ENCODE measurements around the gene TAF3. TPM values are rescaled to one million over a fixed set of nuclear protein-coding genes. Genes with fewer than 3 reads are reported as not detected.

TAF3 gene
- polyA plus RNA-seq, 6 donors from 2014 or later = 6.3 to 17.3 (median 9.5) TPM

- Mint-ChIP-seq H3K9me3 (peaks cover 0 to 16% (median 14%) of the 10 kb centered on the region in 7 donors), H3K4me3 (peak overlapping the region in 3 of 8 donors; percentile 19 to 62 (median 20)), H3K4me1 (peaks cover 52 to 82% (median 53%) of the 10 kb centered on the region in 3 donors), H3K27ac (peak overlapping the region in 4 of 6 donors; percentile 18 to 83 (median 61)), H3K27me3 (peaks cover 56 to 83% (median 75%) of the 10 kb centered on the region in 3 donors), H3K36me3 (peaks cover 0 to 12% of the 10 kb centered on the region in 2 donors)
- no peak for ATAC-seq (ENCODE audit: low read depth in 2 of 2)
- no peak for DNase-seq
Observed at GRCh38 chr10:8047452-8048280, 229.4 kb downstream of the TAF3 start.

GRCh38 chr10:8048281-8049008, 230.1 kb downstream of the TAF3 start:
- H3K4me3 Mint-ChIP-seq = peak overlapping the region; percentile 18 to 86 (median 80)
- peaks cover 0 to 17% (median 13%) of the 10 kb centered on the region in 7 donors for H3K9me3 Mint-ChIP-seq
- H3K4me1 Mint-ChIP-seq = peaks cover 53 to 80% (median 53%) of the 10 kb centered on the region in 3 donors
- H3K27ac Mint-ChIP-seq = peak overlapping the region in 4 of 6 donors; percentile 18 to 89 (median 64)
- H3K27me3 Mint-ChIP-seq = peaks cover 57 to 83% (median 75%) of the 10 kb centered on the region in 3 donors
- DNase-seq = no peak
- ATAC-seq (ENCODE audit: low read depth in 2 of 2) = peak; percentile 44 to 53
- peaks cover 0 to 6% of the 10 kb centered on the region in 2 donors for H3K36me3 Mint-ChIP-seq

GRCh38 chr10:8049045-8049864, 230.9 kb downstream of the TAF3 start:
- H3K27me3 Mint-ChIP-seq = peaks cover 55 to 83% (median 75%) of the 10 kb centered on the region in 3 donors
- ATAC-seq (ENCODE audit: low read depth in 2 of 2) (no peak), DNase-seq (no peak)
- peaks cover 0 to 6% of the 10 kb centered on the region in 2 donors for H3K36me3 Mint-ChIP-seq
- H3K4me1 Mint-ChIP-seq = peaks cover 51 to 80% (median 55%) of the 10 kb centered on the region in 3 donors
- peaks cover 0 to 15% (median 10%) of the 10 kb centered on the region in 7 donors for H3K9me3 Mint-ChIP-seq
- H3K27ac Mint-ChIP-seq = peak overlapping the region in 3 of 6 donors; percentile 18 to 89 (median 84)
- peak overlapping the region; percentile 18 to 83 (median 78) for H3K4me3 Mint-ChIP-seq

DNA sequence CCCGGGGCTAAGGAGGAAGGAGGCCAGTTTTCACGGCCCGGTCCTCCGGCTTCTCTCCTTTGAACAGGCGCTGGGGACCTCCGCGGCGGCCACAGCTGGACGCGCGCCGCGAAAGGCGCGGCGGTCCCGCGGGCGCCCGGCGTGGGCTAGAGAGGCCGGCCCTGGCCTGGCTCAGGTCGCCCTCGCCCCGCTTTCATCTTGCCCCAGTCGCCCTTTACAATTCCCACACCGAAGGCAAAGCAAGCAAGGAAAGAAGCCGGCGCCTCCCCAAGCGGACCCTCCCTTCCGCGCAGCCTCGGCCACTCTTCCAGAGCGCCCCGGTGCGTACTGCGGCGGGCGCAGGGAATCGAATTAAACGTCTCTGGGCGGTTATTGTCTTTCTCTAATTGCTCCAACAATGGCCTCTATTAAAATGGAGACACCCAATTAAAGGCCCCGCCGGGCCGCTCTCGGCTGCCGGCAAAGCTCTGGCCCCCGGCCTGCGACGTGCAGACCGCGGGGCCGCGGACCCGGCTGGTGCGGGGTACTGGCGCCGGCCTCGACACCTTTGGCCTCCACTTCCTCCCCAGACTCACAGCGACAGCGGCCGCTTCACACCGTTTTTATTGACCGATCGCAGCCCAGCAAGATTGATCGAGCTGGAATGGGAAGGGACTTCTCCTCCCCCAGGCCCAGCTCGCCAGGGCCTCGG, 231.7 kb downstream of the TAF3 start:
- Mint-ChIP-seq H3K9me3 (peaks cover 0 to 10% (median 5%) of the 10 kb centered on the region in 7 donors), H3K4me3 (peak overlapping the region; percentile 41 to 84 (median 52)), H3K36me3 (peaks cover 0 to 6% of the 10 kb centered on the region in 2 donors), H3K27me3 (peaks cover 53 to 82% (median 73%) of the 10 kb centered on the region in 3 donors), H3K27ac (peak overlapping the region in 2 of 6 donors; percentile 31 to 58), H3K4me1 (peaks cover 49 to 80% (median 52%) of the 10 kb centered on the region in 3 donors)
- DNase-seq (no peak), ATAC-seq (ENCODE audit: low read depth in 2 of 2) (no peak)

- Mint-ChIP-seq H3K4me1 (peaks cover 45 to 78% (median 49%) of the 10 kb centered on the region in 3 donors), H3K4me3 (peak overlapping the region; percentile 41 to 87 (median 78)), H3K27ac (peak overlapping the region in 4 of 6 donors; percentile 31 to 70 (median 54)), H3K27me3 (peaks cover 47 to 83% (median 71%) of the 10 kb centered on the region in 3 donors), H3K36me3 (peaks cover 0 to 6% of the 10 kb centered on the region in 2 donors), H3K9me3 (peaks cover 0 to 10% (median 5%) of the 10 kb centered on the region in 7 donors)
- DNase-seq (no peak), ATAC-seq (ENCODE audit: low read depth in 2 of 2) (no peak)
Observed at GRCh38 chr10:8050556-8051108, 232.3 kb downstream of the TAF3 start.

DNA sequence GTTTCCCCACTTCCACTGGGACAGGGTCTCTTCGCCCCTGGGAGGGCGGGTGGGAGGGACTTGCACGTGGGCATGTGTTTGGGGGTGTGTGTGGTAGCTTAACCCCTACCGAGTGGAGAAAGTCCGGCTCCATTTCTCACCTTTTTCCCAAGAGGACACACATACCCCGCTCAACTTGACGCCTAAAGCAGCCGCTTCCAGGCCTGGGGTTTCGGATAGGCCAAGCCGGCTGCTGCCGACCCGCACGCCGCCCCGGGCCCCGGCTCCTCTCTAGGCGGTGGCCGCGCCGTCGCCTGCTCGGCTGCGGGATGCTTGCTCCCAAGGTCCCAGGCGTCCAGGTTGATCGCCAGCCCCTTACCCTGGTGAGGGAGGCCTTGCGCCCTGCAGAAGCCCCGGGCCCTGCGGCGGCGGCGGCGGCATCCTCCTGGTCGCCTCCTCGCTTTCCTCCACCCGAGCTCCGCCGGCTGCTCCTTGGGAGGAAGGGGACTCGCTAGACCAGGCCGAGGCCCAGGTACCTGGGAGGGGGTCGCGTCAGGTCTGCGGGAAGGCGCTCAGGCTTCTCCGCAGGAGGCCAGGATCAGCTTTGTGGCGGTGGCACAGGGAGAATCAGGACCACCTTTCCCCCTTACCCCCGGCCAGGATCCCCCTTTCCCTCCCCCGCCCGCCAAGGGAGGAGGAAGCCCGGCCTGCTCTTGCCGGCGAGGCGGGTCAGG, 233.0 kb downstream of the TAF3 start:
- no peak for ATAC-seq (ENCODE audit: low read depth in 2 of 2)
- Mint-ChIP-seq H3K36me3 (peaks cover 0 to 6% of the 10 kb centered on the region in 2 donors), H3K27ac (no peak overlapping the region), H3K27me3 (peaks cover 42 to 78% (median 66%) of the 10 kb centered on the region in 3 donors), H3K4me3 (peak overlapping the region in 5 of 8 donors; percentile 29 to 83 (median 47)), H3K9me3 (peaks cover 0 to 10% (median 5%) of the 10 kb centered on the region in 7 donors), H3K4me1 (peaks cover 43 to 73% (median 43%) of the 10 kb centered on the region in 3 donors)
- DNase-seq = no peak

DNA sequence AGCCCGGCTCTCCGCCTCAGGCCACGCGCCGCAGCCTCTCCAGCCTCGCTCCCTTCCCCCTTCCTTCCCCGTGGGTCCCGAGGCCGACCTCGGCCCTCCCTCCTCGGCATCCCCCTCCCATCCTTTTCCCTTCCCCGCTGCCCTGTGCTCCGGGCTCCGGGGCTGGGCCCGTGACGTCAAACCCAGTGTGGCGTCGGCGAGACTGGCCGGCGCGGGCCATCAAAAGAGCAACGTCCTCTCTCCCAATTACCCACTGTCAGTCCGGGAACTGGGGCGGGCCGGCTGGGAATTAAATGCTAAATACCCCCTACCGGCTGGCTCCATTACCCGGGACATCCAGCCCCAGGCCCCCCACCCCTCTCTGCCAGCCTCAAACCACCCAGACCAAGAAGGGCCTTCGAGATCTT, 233.5 kb downstream of the TAF3 start:
- peak overlapping the region in 7 of 8 donors; percentile 22 to 86 (median 77) for H3K4me3 Mint-ChIP-seq
- peaks cover 45 to 73% (median 46%) of the 10 kb centered on the region in 3 donors for H3K4me1 Mint-ChIP-seq
- DNase-seq = no peak
- H3K36me3 Mint-ChIP-seq = peaks cover 5 to 6% of the 10 kb centered on the region in 2 donors
- ATAC-seq (ENCODE audit: low read depth in 2 of 2) = no peak
- peaks cover 42 to 78% (median 66%) of the 10 kb centered on the region in 3 donors for H3K27me3 Mint-ChIP-seq
- peaks cover 0 to 10% (median 5%) of the 10 kb centered on the region in 7 donors for H3K9me3 Mint-ChIP-seq
- peak overlapping the region in 3 of 6 donors; percentile 64 to 98 (median 92) for H3K27ac Mint-ChIP-seq

DNA sequence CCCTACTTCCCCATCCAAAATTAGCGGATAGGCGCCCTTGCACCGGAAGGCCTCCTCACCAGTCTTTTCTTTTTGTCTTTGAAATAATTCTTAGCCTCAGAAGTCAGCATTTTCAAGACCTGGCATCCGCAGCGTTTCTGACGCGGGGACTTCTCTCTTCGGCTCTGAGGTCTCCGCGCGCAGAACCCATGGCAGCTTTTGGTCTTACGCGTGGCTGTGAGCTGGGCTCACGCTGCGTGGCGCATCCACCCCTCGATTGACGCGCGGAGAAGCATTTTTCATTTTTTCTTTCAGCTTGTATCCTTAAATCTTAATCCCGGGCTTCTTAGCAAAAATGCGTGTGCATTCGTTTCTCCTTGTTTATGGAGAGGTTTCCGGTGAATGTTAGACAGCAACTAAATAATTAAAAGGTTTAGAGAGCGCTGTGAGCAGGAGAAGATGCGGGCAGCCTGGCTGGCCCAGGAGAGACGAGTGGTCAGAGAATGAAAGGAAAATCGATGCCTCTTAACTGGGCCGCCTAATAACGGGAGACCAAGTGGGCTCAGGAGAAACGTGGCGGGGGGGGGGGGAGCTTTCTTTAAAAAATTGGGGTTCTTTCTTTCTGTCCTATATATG, 234.1 kb downstream of the TAF3 start:
- Mint-ChIP-seq H3K4me1 (peaks cover 49 to 72% (median 49%) of the 10 kb centered on the region in 3 donors), H3K27me3 (peaks cover 42 to 78% (median 66%) of the 10 kb centered on the region in 3 donors), H3K36me3 (peaks cover 6 to 9% of the 10 kb centered on the region in 2 donors), H3K4me3 (peak overlapping the region; percentile 51 to 86 (median 75)), H3K9me3 (peaks cover 0 to 9% (median 6%) of the 10 kb centered on the region in 7 donors), H3K27ac (peak overlapping the region in 5 of 6 donors; percentile 64 to 98 (median 81))
- no peak for ATAC-seq (ENCODE audit: low read depth in 2 of 2)
- no peak for DNase-seq

DNA sequence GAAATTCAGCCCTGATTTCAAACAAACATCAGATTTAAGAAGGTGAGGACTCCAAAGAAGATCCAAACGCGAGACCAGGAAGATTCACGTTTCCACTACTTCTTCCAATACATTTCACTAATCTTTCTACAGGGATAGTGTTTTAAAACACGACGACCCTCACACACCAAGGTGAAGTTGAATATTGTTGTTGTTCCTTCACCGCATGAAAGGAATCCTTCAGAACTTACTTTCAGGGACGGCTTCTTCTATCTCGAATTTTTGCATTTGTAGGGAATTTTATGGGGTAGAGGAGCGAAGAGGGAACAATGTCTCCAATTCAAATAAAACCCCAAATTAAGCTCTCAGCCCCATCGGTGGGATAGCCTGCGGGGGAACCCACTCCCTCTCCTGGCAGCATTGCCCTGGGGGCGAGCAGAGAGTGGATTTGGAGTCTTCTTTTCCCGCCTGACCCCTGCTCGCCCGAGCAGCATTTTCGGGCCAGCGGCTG, 234.7 kb downstream of the TAF3 start:
- H3K27me3 Mint-ChIP-seq = peaks cover 41 to 78% (median 66%) of the 10 kb centered on the region in 3 donors
- peaks cover 6 to 9% of the 10 kb centered on the region in 2 donors for H3K36me3 Mint-ChIP-seq
- peaks cover 49 to 70% (median 52%) of the 10 kb centered on the region in 3 donors for H3K4me1 Mint-ChIP-seq
- DNase-seq (no peak), ATAC-seq (ENCODE audit: low read depth in 2 of 2) (no peak)
- H3K27ac Mint-ChIP-seq = peak overlapping the region in 4 of 6 donors; percentile 64 to 98 (median 86)
- H3K9me3 Mint-ChIP-seq = peaks cover 0 to 9% (median 6%) of the 10 kb centered on the region in 7 donors
- peak overlapping the region; percentile 6 to 86 (median 63) for H3K4me3 Mint-ChIP-seq

- peak overlapping the region; percentile 67 to 90 (median 86) for H3K4me3 Mint-ChIP-seq
- H3K27ac Mint-ChIP-seq = peak overlapping the region in 5 of 6 donors; percentile 16 to 86 (median 53)
- peaks cover 0 to 9% (median 6%) of the 10 kb centered on the region in 7 donors for H3K9me3 Mint-ChIP-seq
- peak; percentile 46 for DNase-seq
- H3K36me3 Mint-ChIP-seq = peaks cover 6 to 9% of the 10 kb centered on the region in 2 donors
- ATAC-seq (ENCODE audit: low read depth in 2 of 2) = peak; percentile 45
- peaks cover 40 to 78% (median 62%) of the 10 kb centered on the region in 3 donors for H3K27me3 Mint-ChIP-seq
- peaks cover 47 to 66% (median 49%) of the 10 kb centered on the region in 3 donors for H3K4me1 Mint-ChIP-seq
Observed at GRCh38 chr10:8053446-8054243, 235.3 kb downstream of the TAF3 start.

Data from naive B cell (primary cell).